HepG2 (cell line): Measurements from ENCODE around the gene PHYH.

Source experiments
- CREB1 ChIP-seq, 2 experiments: fragments of 450-650 bp in 1 of 2; IDR thresholded peaks; 2 replicates each; pipeline ENCODE4 v1.6.1; 2016 to 2017; ENCODE audit warnings: control low read depth in 1 of 2, mild to moderate bottlenecking in 1 of 2, missing compliant biosample characterization in 1 of 2, missing genetic modification characterization in 1 of 2
- KAT8 ChIP-seq: IDR thresholded peaks from 2 replicates; pipeline ENCODE4 v1.6.1; 2016; ENCODE audit warnings: missing genetic modification reagents, missing compliant biosample characterization
- ZBTB37 ChIP-seq: sonication (generic); formaldehyde crosslinking; IDR thresholded peaks from 2 replicates; pipeline ENCODE4 v1.4.0; 2020; ENCODE audit warnings: mild to moderate bottlenecking, missing genetic modification reagents
- ZMYM2 ChIP-seq: sonication (generic); formaldehyde crosslinking; IDR thresholded peaks from 2 replicates; pipeline ENCODE4 v1.8.0; 2022; ENCODE audit warnings: mild to moderate bottlenecking, missing genetic modification reagents
- ZNF629 ChIP-seq: sonication (generic); formaldehyde crosslinking; conservative IDR thresholded peaks from 2 replicates; pipeline ENCODE4 v1.5.0; 2020; ENCODE audit warnings: missing genetic modification reagents
- TF ChIP-seq, protein P1 (sequence below): sonication (generic); formaldehyde crosslinking; IDR thresholded peaks from 2 replicates; pipeline ENCODE4 v1.5.0; 2020; ENCODE audit warnings: mild to moderate bottlenecking, missing genetic modification reagents, moderate library complexity

DNA sequence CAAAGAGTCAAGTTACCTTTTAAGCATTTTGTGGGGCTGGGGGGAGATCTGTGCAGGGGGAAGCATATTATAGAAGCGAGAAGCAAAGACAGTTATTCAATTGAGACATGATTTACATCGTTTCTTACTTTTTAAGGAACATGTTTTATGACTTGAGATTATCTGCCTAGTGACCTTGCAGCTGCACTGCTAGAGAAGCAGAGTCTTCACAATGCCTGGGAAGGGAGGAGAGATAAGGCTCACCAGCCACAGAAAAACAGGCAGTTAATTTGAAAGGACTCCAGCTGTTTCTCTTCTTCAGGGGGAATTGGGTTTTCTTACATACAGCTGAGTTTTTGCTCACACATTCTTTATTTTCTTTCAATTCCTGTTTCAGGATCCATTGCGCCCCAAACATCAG is 31.0 kb downstream of the PHYH start:
- TF ChIP-seq CREB1 (IDR thresholded peaks at IDR 0.05) (no peak), CREB1 (CRISPR knock-in tag; IDR thresholded peaks at IDR 0.05) (no peak), ZBTB37 (CRISPR knock-in tag) (no peak), ZNF629 (CRISPR knock-in tag) (no peak), ZMYM2 (CRISPR knock-in tag) (no peak), KAT8 (no peak)
- TF ChIP-seq, protein P1, sequence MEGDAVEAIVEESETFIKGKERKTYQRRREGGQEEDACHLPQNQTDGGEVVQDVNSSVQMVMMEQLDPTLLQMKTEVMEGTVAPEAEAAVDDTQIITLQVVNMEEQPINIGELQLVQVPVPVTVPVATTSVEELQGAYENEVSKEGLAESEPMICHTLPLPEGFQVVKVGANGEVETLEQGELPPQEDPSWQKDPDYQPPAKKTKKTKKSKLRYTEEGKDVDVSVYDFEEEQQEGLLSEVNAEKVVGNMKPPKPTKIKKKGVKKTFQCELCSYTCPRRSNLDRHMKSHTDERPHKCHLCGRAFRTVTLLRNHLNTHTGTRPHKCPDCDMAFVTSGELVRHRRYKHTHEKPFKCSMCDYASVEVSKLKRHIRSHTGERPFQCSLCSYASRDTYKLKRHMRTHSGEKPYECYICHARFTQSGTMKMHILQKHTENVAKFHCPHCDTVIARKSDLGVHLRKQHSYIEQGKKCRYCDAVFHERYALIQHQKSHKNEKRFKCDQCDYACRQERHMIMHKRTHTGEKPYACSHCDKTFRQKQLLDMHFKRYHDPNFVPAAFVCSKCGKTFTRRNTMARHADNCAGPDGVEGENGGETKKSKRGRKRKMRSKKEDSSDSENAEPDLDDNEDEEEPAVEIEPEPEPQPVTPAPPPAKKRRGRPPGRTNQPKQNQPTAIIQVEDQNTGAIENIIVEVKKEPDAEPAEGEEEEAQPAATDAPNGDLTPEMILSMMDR: no peak
